HEK293T (cell line): ENCODE data around the gene MOB1A.

Experiments
- CTBP1 ChIP-seq: fragments of 450-650 bp; IDR thresholded peaks from 2 replicates; pipeline ENCODE4 v1.6.1; 2016; ENCODE audit warnings: borderline replicate concordance
- FOXM1 ChIP-seq: fragments of 450-650 bp; IDR thresholded peaks from 2 replicates; pipeline ENCODE4 v1.6.1; 2017; ENCODE audit warnings: mild to moderate bottlenecking, borderline replicate concordance
- L3MBTL2 ChIP-seq: fragments of 450-650 bp; conservative IDR thresholded peaks from 2 replicates; pipeline ENCODE4 v1.6.1; 2016; ENCODE audit warnings: mild to moderate bottlenecking
- PKNOX1 ChIP-seq: fragments of 450-650 bp; IDR thresholded peaks from 2 replicates; pipeline ENCODE4 v1.6.1; 2016
- SP1 ChIP-seq: fragments of 450-650 bp; IDR thresholded peaks from 2 replicates; pipeline ENCODE4 v1.6.1; 2017
- SUZ12 ChIP-seq: fragments of 450-650 bp; IDR thresholded peaks from 2 replicates; pipeline ENCODE4 v1.6.1; 2016; ENCODE audit warnings: mild to moderate bottlenecking
- TARDBP ChIP-seq: fragments of 450-650 bp; IDR thresholded peaks from 2 replicates; pipeline ENCODE4 v1.6.1; 2016
- ZNF384 ChIP-seq: fragments of 450-650 bp; IDR thresholded peaks from 2 replicates; pipeline ENCODE4 v1.6.1; 2016

GRCh38 chr2:74181739-74182138, 3.1 kb upstream of the MOB1A start:
- TF ChIP-seq CTBP1 (no peak), FOXM1 (no peak), ZNF384 (0 out of 2 replicates have a peak, but pooled peaks have one; percentile 45), TARDBP (no peak), SP1 (no peak), L3MBTL2 (no peak), PKNOX1 (no peak), SUZ12 (no peak)
